Hepatocyte (in vitro differentiated cells): ENCODE data around the gene NELFA.

Experiments
- EZH2 ChIP-seq: fragments of 200-600 bp; sonication (generic); IDR thresholded peaks from 2 replicates; pipeline ENCODE4 v1.6.1; 2016; ENCODE audit warnings: antibody characterized with exemption, mild to moderate bottlenecking, borderline replicate concordance
- TF ChIP-seq, protein P1 (sequence below): fragments of 200-600 bp; sonication (generic); IDR thresholded peaks from 2 replicates; pipeline ENCODE4 v1.5.1; 2016; ENCODE audit warnings: antibody characterized with exemption, mild to moderate bottlenecking; ENCODE audit not compliant: poor library complexity

DNA sequence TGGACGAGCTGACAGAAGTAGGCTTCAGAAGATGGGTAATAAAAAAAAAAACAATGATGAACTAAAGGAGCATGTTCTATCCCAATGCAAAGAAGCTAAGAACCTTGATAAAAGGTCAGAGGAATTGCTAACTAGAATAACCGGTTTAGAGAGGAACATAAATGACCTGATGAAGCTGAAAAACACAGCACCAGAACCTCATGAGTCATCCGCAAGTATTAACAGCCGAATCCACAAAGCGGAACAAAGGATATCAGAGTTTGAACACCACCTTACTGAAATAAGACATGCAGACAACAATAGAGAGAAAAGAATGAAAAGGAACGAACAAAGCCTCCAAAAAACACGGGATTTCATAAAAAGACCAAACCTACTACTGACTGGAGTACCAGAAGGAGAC is 10.5 kb downstream of the NELFA start:
- TF ChIP-seq, protein P1, sequence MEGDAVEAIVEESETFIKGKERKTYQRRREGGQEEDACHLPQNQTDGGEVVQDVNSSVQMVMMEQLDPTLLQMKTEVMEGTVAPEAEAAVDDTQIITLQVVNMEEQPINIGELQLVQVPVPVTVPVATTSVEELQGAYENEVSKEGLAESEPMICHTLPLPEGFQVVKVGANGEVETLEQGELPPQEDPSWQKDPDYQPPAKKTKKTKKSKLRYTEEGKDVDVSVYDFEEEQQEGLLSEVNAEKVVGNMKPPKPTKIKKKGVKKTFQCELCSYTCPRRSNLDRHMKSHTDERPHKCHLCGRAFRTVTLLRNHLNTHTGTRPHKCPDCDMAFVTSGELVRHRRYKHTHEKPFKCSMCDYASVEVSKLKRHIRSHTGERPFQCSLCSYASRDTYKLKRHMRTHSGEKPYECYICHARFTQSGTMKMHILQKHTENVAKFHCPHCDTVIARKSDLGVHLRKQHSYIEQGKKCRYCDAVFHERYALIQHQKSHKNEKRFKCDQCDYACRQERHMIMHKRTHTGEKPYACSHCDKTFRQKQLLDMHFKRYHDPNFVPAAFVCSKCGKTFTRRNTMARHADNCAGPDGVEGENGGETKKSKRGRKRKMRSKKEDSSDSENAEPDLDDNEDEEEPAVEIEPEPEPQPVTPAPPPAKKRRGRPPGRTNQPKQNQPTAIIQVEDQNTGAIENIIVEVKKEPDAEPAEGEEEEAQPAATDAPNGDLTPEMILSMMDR = no peak
- no peak for TF ChIP-seq EZH2
